Measurements from ENCODE around the gene PRH1.

PRH1 gene

GRCh38 chr12:10847744-10848143 lies 36.3 kb downstream of the PRH1 start:
- TF ChIP-seq, protein P1, sequence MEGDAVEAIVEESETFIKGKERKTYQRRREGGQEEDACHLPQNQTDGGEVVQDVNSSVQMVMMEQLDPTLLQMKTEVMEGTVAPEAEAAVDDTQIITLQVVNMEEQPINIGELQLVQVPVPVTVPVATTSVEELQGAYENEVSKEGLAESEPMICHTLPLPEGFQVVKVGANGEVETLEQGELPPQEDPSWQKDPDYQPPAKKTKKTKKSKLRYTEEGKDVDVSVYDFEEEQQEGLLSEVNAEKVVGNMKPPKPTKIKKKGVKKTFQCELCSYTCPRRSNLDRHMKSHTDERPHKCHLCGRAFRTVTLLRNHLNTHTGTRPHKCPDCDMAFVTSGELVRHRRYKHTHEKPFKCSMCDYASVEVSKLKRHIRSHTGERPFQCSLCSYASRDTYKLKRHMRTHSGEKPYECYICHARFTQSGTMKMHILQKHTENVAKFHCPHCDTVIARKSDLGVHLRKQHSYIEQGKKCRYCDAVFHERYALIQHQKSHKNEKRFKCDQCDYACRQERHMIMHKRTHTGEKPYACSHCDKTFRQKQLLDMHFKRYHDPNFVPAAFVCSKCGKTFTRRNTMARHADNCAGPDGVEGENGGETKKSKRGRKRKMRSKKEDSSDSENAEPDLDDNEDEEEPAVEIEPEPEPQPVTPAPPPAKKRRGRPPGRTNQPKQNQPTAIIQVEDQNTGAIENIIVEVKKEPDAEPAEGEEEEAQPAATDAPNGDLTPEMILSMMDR (IDR thresholded peaks at IDR 0.05; ENCODE audit: low read depth, low read length) = no peak
- no peak for DNase-seq (ENCODE audit: extremely low read depth, low read depth)

DNA sequence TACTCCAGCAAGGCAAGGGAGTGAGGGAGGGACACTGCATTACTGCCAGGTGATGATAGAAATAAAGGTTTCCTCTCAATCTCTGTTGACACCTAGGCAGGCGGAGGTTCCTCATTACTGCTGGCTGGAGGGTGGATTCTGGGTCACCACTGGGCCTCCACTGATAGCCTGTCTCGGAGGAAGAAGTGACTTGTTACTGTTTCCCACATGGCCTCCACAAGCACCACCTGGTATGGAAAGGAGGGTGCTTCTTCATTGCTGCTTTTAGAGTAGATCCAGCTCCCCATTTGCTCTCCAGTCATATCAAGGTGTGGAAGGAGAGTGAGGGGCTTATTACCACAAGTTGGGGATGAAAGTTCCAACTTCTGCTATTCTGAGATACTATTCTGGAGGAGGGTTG lies 41.2 kb downstream of the PRH1 start:
- DNase-seq (ENCODE audit: extremely low read depth, low read depth) = no peak
- TF ChIP-seq, protein P1 (IDR thresholded peaks at IDR 0.05; ENCODE audit: low read depth, low read length) = no peak

GRCh38 chr12:10838461-10838860 lies 45.6 kb downstream of the PRH1 start:
- DNase-seq (ENCODE audit: extremely low read depth, low read depth) = no peak

More at GRCh38 chr12:10838461-10838860, 45.6 kb downstream of the PRH1 start:
- TF ChIP-seq, protein P1 (IDR thresholded peaks at IDR 0.05; ENCODE audit: low read depth, low read length) = no peak

All from AG09319 (cell line).